Type B pancreatic cell (in vitro differentiated cells): Measurements from ENCODE around the gene CDC37. TPM values are rescaled to one million over a fixed set of nuclear protein-coding genes. Genes with fewer than 3 reads are reported as not detected.

Experiments used
- DNase-seq: peaks from one replicate; pipeline ENCODE4 v3.0.0; 2021; ENCODE audit warnings: mixed read lengths; ENCODE audit not compliant: unreplicated experiment; ENCODE audit errors: extremely low spot score
- H3K27ac Mint-ChIP-seq: 2 replicates; pipeline ENCODE4 v1.8.0; 2021; ENCODE audit warnings: mild to moderate bottlenecking, mixed read lengths
- H3K27me3 Mint-ChIP-seq: 2 replicates; pipeline ENCODE4 v1.8.0; 2021; ENCODE audit warnings: mixed read lengths
- H3K36me3 Mint-ChIP-seq: 2 replicates; pipeline ENCODE4 v1.8.0; 2021; ENCODE audit warnings: mixed read lengths
- H3K4me1 Mint-ChIP-seq: one replicate; pipeline ENCODE4 v1.8.0; 2021; ENCODE audit warnings: mixed read lengths; ENCODE audit not compliant: unreplicated experiment
- H3K4me3 Mint-ChIP-seq: 2 replicates; pipeline ENCODE4 v1.8.0; 2021; ENCODE audit warnings: mild to moderate bottlenecking, mixed read lengths
- H3K9me3 Mint-ChIP-seq: 2 replicates; pipeline ENCODE4 v1.8.0; 2021; ENCODE audit warnings: mixed read lengths
- CTCF ChIP-seq: fragments of 200-600 bp; sonication (generic); conservative IDR thresholded peaks from 2 replicates; pipeline ENCODE4 v1.5.0; 2021; ENCODE audit warnings: antibody characterized with exemption, mild to moderate bottlenecking
- total RNA-seq: library from RNA; stranded (reverse); gene quantifications from 2 replicates; pipeline ENCODE4 v1.2.1, GENCODE V29; 2021; ENCODE audit warnings: low replicate concordance

Gene CDC37
- total RNA-seq, 1 donor from 2014 or later = 126 TPM

- peaks cover 3% of the 10 kb centered on the region for H3K36me3 Mint-ChIP-seq
- H3K27ac Mint-ChIP-seq = no peak overlapping the region
- DNase-seq = no peak
- H3K9me3 Mint-ChIP-seq = no peaks in the 10 kb centered on the region
- peaks cover 86% of the 10 kb centered on the region for H3K27me3 Mint-ChIP-seq
- H3K4me1 Mint-ChIP-seq = peaks cover 20% of the 10 kb centered on the region
- H3K4me3 Mint-ChIP-seq = peak overlapping the region; percentile 71
- TF ChIP-seq CTCF = no peak
These were observed 18.7 kb upstream of the CDC37 start for GRCh38 chr19:10422046-10422461.

- Mint-ChIP-seq H3K4me1 (peaks cover 24% of the 10 kb centered on the region), H3K27ac (no peak overlapping the region), H3K9me3 (no peaks in the 10 kb centered on the region), H3K27me3 (peaks cover 86% of the 10 kb centered on the region), H3K36me3 (peaks cover 3% of the 10 kb centered on the region), H3K4me3 (peak overlapping the region; percentile 71)
- no peak for DNase-seq
- no peak for TF ChIP-seq CTCF
These were observed 18.1 kb upstream of the CDC37 start for GRCh38 chr19:10421240-10422045.

GRCh38 chr19:10420444-10421239, 17.3 kb upstream of the CDC37 start, which contains the start of gene PDE4A:
TSS of gene PDE4A (plus strand) at chr19:10420538. CDS start at chr19:10420765, 227 bp downstream.
- Mint-ChIP-seq H3K4me3 (peak within 1 kb of the TSS; percentile 90), H3K36me3 (peaks cover 3% of the 10 kb centered on the region), H3K27me3 (peaks cover 85% of the 10 kb centered on the region), H3K4me1 (peaks cover 25% of the 10 kb centered on the region), H3K27ac (peak within 1 kb of the TSS; percentile 27), H3K9me3 (no peaks in the 10 kb centered on the region)
- peak; percentile 63 for TF ChIP-seq CTCF
- DNase-seq = no peak

GRCh38 chr19:10419646-10420443, 16.5 kb upstream of the CDC37 start:
- Mint-ChIP-seq H3K4me1 (peaks cover 25% of the 10 kb centered on the region), H3K4me3 (peak overlapping the region; percentile 90), H3K27ac (peak overlapping the region; percentile 27), H3K9me3 (no peaks in the 10 kb centered on the region), H3K27me3 (peaks cover 84% of the 10 kb centered on the region), H3K36me3 (peaks cover 3% of the 10 kb centered on the region)
- DNase-seq = no peak
- TF ChIP-seq CTCF = no peak

- H3K4me1 Mint-ChIP-seq = peaks cover 25% of the 10 kb centered on the region
- H3K36me3 Mint-ChIP-seq = peaks cover 3% of the 10 kb centered on the region
- no peak for DNase-seq
- peaks cover 81% of the 10 kb centered on the region for H3K27me3 Mint-ChIP-seq
- no peaks in the 10 kb centered on the region for H3K9me3 Mint-ChIP-seq
- H3K27ac Mint-ChIP-seq = peak overlapping the region; percentile 27
- TF ChIP-seq CTCF = no peak
- peak overlapping the region; percentile 90 for H3K4me3 Mint-ChIP-seq
These were observed 15.9 kb upstream of the CDC37 start for GRCh38 chr19:10419200-10419645.
